ENCODE measurements around the gene NF2.

GRCh38 chr22:29674121-29674520 is 70.7 kb downstream of the NF2 start:
- TF ChIP-seq GATA2 (IDR thresholded peaks at IDR 0.05; ENCODE audit: low read depth, low read length), result no peak
- TF ChIP-seq GATA3 (IDR thresholded peaks at IDR 0.05; ENCODE audit: low read depth, low read length), result no peak
